GM12878 (cell line): ENCODE results near the gene TMEM17. TPM values are rescaled to one million over a fixed set of nuclear protein-coding genes. Genes with fewer than 3 reads are reported as not detected.

Experiments used
- ATAC-seq: fragments of 200-7000 bp; cut with Tn5 transposase; 3 replicates; pipeline ENCODE4 v1.9.1; 2020; ENCODE audit warnings: mild to moderate bottlenecking, moderate library complexity
- BruUV-seq: library from RNA; stranded (reverse); fragments of 400-500 nt; replicated peaks from 2 replicates; lab custom pipeline; 2021; lab: Mats Ljungman, UMichigan
- CTCF ChIA-PET: fragments of 300-600 bp; sonication (Branson Sonifier 250); formaldehyde crosslinking; extraction: SDS; loops from one replicate; lab custom pipeline; 2021; ENCODE audit warnings: inconsistent platforms; lab: Yijun Ruan, JAX
- POLR2A ChIA-PET: fragments of 350-600 bp; formaldehyde crosslinking; extraction: SDS; loops from one replicate; lab custom pipeline; 2021; ENCODE audit warnings: inconsistent platforms; lab: Charles Lee
- RAD21 ChIA-PET: fragments of 300-600 bp; sonication (Branson Sonifier 250); formaldehyde crosslinking; loops from one replicate; lab custom pipeline; 2023; ENCODE audit warnings: antibody characterized with exemption; ENCODE audit not compliant: unreplicated experiment; lab: Charles Lee
- SMC1A ChIA-PET: fragments of 300-600 bp; sonication (Branson Sonifier 250); formaldehyde crosslinking; loops from one replicate; lab custom pipeline; 2023; ENCODE audit not compliant: unreplicated experiment, uncharacterized antibody; lab: Charles Lee
- DNase-seq: peaks from one replicate; pipeline ENCODE4 v3.0.0-alpha.2; 2011; ENCODE audit warnings: low read depth, low spot score
- FAIRE-seq: peaks from 3 replicates; lab custom pipeline; 2011; peaks lifted over from hg19 to GRCh38; lab: Jason Lieb, UNC
- H2AFZ ChIP-seq: 2 replicates; pipeline ENCODE4 v1.6.0; 2011; ENCODE audit warnings: low read depth, low read length, control low read depth; ENCODE audit not compliant: control insufficient read depth
- H3K27ac ChIP-seq: 2 replicates; pipeline ENCODE4 v1.5.1; 2011; ENCODE audit warnings: control low read depth; ENCODE audit not compliant: control insufficient read depth, insufficient read depth
- H3K27me3 ChIP-seq, 2 experiments: replicated peaks in 1 of 2; 2 replicates each; pipeline versions ENCODE4 v1.6.0 to v1.6.1; 2011; ENCODE audit warnings: low read length in 1 of 2; ENCODE audit not compliant: control insufficient read depth in 2 of 2, insufficient read depth in 2 of 2
- H3K36me3 ChIP-seq, 2 experiments: 2 replicates each; pipeline ENCODE4 v1.5.1; 2011; ENCODE audit warnings: low read length in 1 of 2; ENCODE audit not compliant: control insufficient read depth in 2 of 2, insufficient read depth in 2 of 2
- H3K4me1 ChIP-seq: 2 replicates; pipeline ENCODE4 v1.6.1; 2011; ENCODE audit warnings: mild to moderate bottlenecking, low read length, moderate library complexity, mixed read lengths; ENCODE audit not compliant: control insufficient read depth, insufficient read depth
- H3K4me2 ChIP-seq: 2 replicates; pipeline ENCODE4 v1.6.0; 2011; ENCODE audit warnings: control low read depth; ENCODE audit not compliant: control insufficient read depth, insufficient read depth
- H3K4me3 ChIP-seq: fragments of 200-600 bp; sonication (generic); 2 replicates; pipeline ENCODE4 v1.5.1; 2016
- H3K79me2 ChIP-seq: 2 replicates; pipeline ENCODE4 v1.6.0; 2011; ENCODE audit warnings: low read length; ENCODE audit not compliant: control insufficient read depth, insufficient read depth
- H3K9ac ChIP-seq: 2 replicates; pipeline ENCODE4 v1.8.0; 2011; ENCODE audit warnings: low read length, control low read depth, mixed read lengths; ENCODE audit not compliant: control insufficient read depth, insufficient read depth
- H3K9me3 ChIP-seq: replicated peaks from 3 replicates; pipeline ENCODE4 v1.5.1; 2011; ENCODE audit warnings: mild to moderate bottlenecking, low read length; ENCODE audit not compliant: control insufficient read depth, insufficient read depth
- H4K20me1 ChIP-seq: 2 replicates; pipeline ENCODE4 v1.6.0; 2011; ENCODE audit not compliant: control insufficient read depth, insufficient read depth
- EED ChIP-seq: sonication (generic); IDR thresholded peaks from 2 replicates; pipeline ENCODE4 v1.6.1; 2016; ENCODE audit warnings: antibody characterized with exemption, low read depth
- KLF5 ChIP-seq: fragments of 450-650 bp; IDR thresholded peaks from 2 replicates; pipeline ENCODE4 v1.6.1; 2014; ENCODE audit warnings: mild to moderate bottlenecking; ENCODE audit not compliant: partially characterized antibody
- MLLT1 ChIP-seq: fragments of 450-650 bp; IDR thresholded peaks from 2 replicates; pipeline ENCODE4 v1.6.1; 2016; ENCODE audit warnings: mild to moderate bottlenecking
- NFYB ChIP-seq: IDR thresholded peaks from 2 replicates; pipeline ENCODE4 v1.6.1; 2011; ENCODE audit warnings: low read depth, mild to moderate bottlenecking, low read length, improper control_type of control experiment, moderate library complexity; ENCODE audit not compliant: insufficient read depth
- WRNIP1 ChIP-seq: IDR thresholded peaks from 2 replicates; pipeline ENCODE4 v1.6.1; 2011; ENCODE audit warnings: low read depth, low read length, improper control_type of control experiment, borderline replicate concordance
- WGBS: methylation state at CpG from one replicate; pipeline ENCODE4 v1.1.6; 2016; ENCODE audit warnings: low lambda C conversion rate; ENCODE audit not compliant: insufficient replicate concordance, insufficient coverage; ENCODE audit errors: missing lambda C conversion rate; 5-methylcytosine and 5-hydroxymethylcytosine counted together
- in situ Hi-C: fragments of 300-500 bp; cut with MboI; formaldehyde crosslinking; loops from 9 replicates; pipeline ENCODE4 v1.14.3; 2018; ENCODE audit warnings: mixed read lengths
- intact Hi-C: fragments of 100-400 bp; cut with micrococcal nuclease; formaldehyde crosslinking; loops from one replicate; pipeline ENCODE4 v1.14.2; 2022; ENCODE audit not compliant: unreplicated experiment
- polyA plus RNA-seq, 11 experiments: library from polyadenylated mRNA; depleted of rRNA in 4 of 11; unstranded in 6 of 11; stranded (reverse) in 5 of 11; fragments of >200 nt; fragmentation: Nextera tagmentation in 4 of 11; fragmentation: Illumina TruSeq in 1 of 11; extraction: Ambion mirVana in 4 of 11; extraction: Trizol in 1 of 11; gene quantifications; 1 replicate in 1 of 11; 2 replicates in 10 of 11; pipeline versions ENCODE4 v1.2.1 to v1.2.3, GENCODE V29; 2011 to 2016; ENCODE audit warnings: inconsistent platforms in 2 of 11, missing spikeins in 2 of 11, low read depth in 1 of 11
- total RNA-seq, 4 experiments: library from RNA; depleted of rRNA in 3 of 4; stranded (reverse); fragments of >200 nt in 3 of 4; fragmentation: Illumina TruSeq in 1 of 4; extraction: Trizol in 1 of 4; gene quantifications; 2 replicates each; pipeline versions ENCODE4 v1.2.1 to v1.2.3, GENCODE V29; 2013 to 2021

TMEM17 gene
- total and polyA plus RNA-seq, 10 of the 15 experiments (the other 5 are each of a cell fraction or from before 2014, with no cell fraction given): 0.87 to 2.6 (median 1.4) TPM

- TF ChIP-seq MLLT1 (no peak), NFYB (no peak)
Observed at GRCh38 chr2:62474176-62474575, 31.8 kb downstream of the TMEM17 start (continued).

GRCh38 chr2:62473246-62473827 lies 32.7 kb downstream of the TMEM17 start:
- no peaks in the 10 kb centered on the region for H4K20me1 ChIP-seq
- no peaks in the 10 kb centered on the region for H3K79me2 ChIP-seq
- 95% methylated on average over 1 of the region's 1 CpG for WGBS
- no peak overlapping the region for H3K9ac ChIP-seq
- BruUV-seq: no TSS peak
- TF ChIP-seq WRNIP1 (no peak), EED (0 out of 2 replicates have a peak, but pooled peaks have one; percentile 11), KLF5 (no peak)
- ChIA-PET POLR2A (no interaction called here), SMC1A (no interaction called here), RAD21 (no interaction called here), CTCF (interaction anchor here (0.5 to 1.4 kb wide), 2 partner anchors 12 to 16 kb away, joined by 3 to 6 read pairs; no protein-coding TSS in a partner anchor)
- H3K27me3 ChIP-seq: no peaks in the 10 kb centered on the region; a peak in 1 of 4 replicates
- no peaks in the 10 kb centered on the region for H3K36me3 ChIP-seq
- no peak overlapping the region for H3K27ac ChIP-seq
- intact Hi-C loops: no loop called here
- DNase-seq (no peak), ATAC-seq (no peak), FAIRE-seq (no peak)
- H3K4me1 ChIP-seq: no peaks in the 10 kb centered on the region
- no peak overlapping the region for H2AFZ ChIP-seq
- no peak overlapping the region for H3K4me3 ChIP-seq
- in situ Hi-C loops: loop anchor here (25.0 kb wide), 1 partner anchor 1014 kb away; no protein-coding TSS in a partner anchor
- H3K9me3 ChIP-seq: no peaks in the 10 kb centered on the region
- no peak overlapping the region for H3K4me2 ChIP-seq
